CD14-positive monocyte (primary cell): ENCODE data around the gene SGSH. TPM values are rescaled to one million over a fixed set of nuclear protein-coding genes. Genes with fewer than 3 reads are reported as not detected.

ENCODE experiments used
- DNase-seq, 3 donors: peaks; one replicate each; pipeline ENCODE4 v3.0.0-alpha.2; 2011 to 2022
- H2AFZ ChIP-seq: 2 replicates; pipeline ENCODE4 v1.6.0; 2012; ENCODE audit warnings: mild to moderate bottlenecking, low read depth, low read length, inconsistent platforms; ENCODE audit not compliant: insufficient read depth, poor library complexity, severe bottlenecking
- H3K27ac ChIP-seq, 2 donors: 1 replicate in 1 of 2; 2 replicates in 1 of 2; pipeline ENCODE4 v1.5.1; 2012 to 2013; ENCODE audit warnings: low read length in 2 of 2, control low read depth in 1 of 2, inconsistent platforms in 1 of 2, low read depth in 1 of 2, mild to moderate bottlenecking in 1 of 2
- H3K27me3 ChIP-seq, 2 donors: one replicate each; pipeline versions ENCODE4 v1.6.0 to v1.6.1; 2011 to 2013; ENCODE audit warnings: low read length in 2 of 2; ENCODE audit not compliant: control insufficient read depth in 2 of 2, insufficient read depth in 2 of 2
- H3K36me3 ChIP-seq, 2 donors: replicated peaks in 1 of 2; 1 replicate in 1 of 2; 2 replicates in 1 of 2; pipeline versions ENCODE4 v1.5.1 to v1.6.1; 2012 to 2013; ENCODE audit warnings: low read length in 2 of 2, control low read depth in 1 of 2, inconsistent platforms in 1 of 2, mild to moderate bottlenecking in 1 of 2; ENCODE audit not compliant: insufficient read depth in 2 of 2, control insufficient read depth in 1 of 2
- H3K4me1 ChIP-seq, 2 donors: 1 replicate in 1 of 2; 2 replicates in 1 of 2; pipeline versions ENCODE4 v1.5.1 to v1.6.1; 2012 to 2013; ENCODE audit warnings: low read length in 2 of 2, control low read depth in 1 of 2, inconsistent platforms in 1 of 2, mild to moderate bottlenecking in 1 of 2, moderate library complexity in 1 of 2; ENCODE audit not compliant: insufficient read depth in 2 of 2, control insufficient read depth in 1 of 2
- H3K4me2 ChIP-seq: replicated peaks from 2 replicates; pipeline ENCODE3; 2012; ENCODE audit warnings: low read length, moderate library complexity, mild to moderate bottlenecking; ENCODE audit not compliant: poor library complexity, severe bottlenecking; ENCODE audit errors: extremely low read depth
- H3K4me3 ChIP-seq, 3 experiments: fragments of 200-600 bp in 1 of 3; sonication (generic) in 1 of 3; replicated peaks in 1 of 3; 1 replicate in 2 of 3; 2 replicates in 1 of 3; pipeline ENCODE4 v1.5.1; 2011 to 2013; ENCODE audit warnings: low read length in 3 of 3, mild to moderate bottlenecking in 3 of 3, control low read depth in 2 of 3, low read depth in 2 of 3, inconsistent platforms in 1 of 3, moderate library complexity in 1 of 3
- H3K79me2 ChIP-seq: 2 replicates; pipeline ENCODE4 v1.6.0; 2012; ENCODE audit warnings: mild to moderate bottlenecking, control low read depth, inconsistent platforms, low read length, moderate library complexity; ENCODE audit not compliant: insufficient read depth
- H3K9ac ChIP-seq: 2 replicates; pipeline ENCODE4 v1.6.0; 2017; ENCODE audit warnings: low read length, mild to moderate bottlenecking; ENCODE audit not compliant: insufficient read depth, poor library complexity, severe bottlenecking
- H3K9me3 ChIP-seq, 2 donors: replicated peaks in 1 of 2; 1 replicate in 1 of 2; 2 replicates in 1 of 2; pipeline versions ENCODE4 v1.5.1 to v1.6.1; 2012 to 2013; ENCODE audit warnings: low read length in 2 of 2, control low read depth in 1 of 2; ENCODE audit not compliant: control insufficient read depth in 1 of 2, insufficient read depth in 1 of 2
- H4K20me1 ChIP-seq: 2 replicates; pipeline ENCODE4 v1.6.0; 2012; ENCODE audit warnings: mild to moderate bottlenecking, low read length, control low read depth, moderate library complexity; ENCODE audit not compliant: insufficient read depth
- H3K27ac Mint-ChIP-seq, 7 donors: one replicate each; pipeline ENCODE4 v1.8.0; 2020; ENCODE audit warnings: mild to moderate bottlenecking in 7 of 7, mixed read lengths in 7 of 7, moderate library complexity in 6 of 7, inconsistent platforms in 2 of 7
- H3K27me3 Mint-ChIP-seq, 3 donors: one replicate each; pipeline ENCODE4 v1.8.0; 2021 to 2022; ENCODE audit warnings: low read depth in 3 of 3, mild to moderate bottlenecking in 3 of 3, mixed read lengths in 3 of 3, moderate library complexity in 3 of 3, inconsistent platforms in 1 of 3
- H3K36me3 Mint-ChIP-seq, 2 donors: one replicate each; pipeline ENCODE4 v1.8.0; 2020; ENCODE audit warnings: mixed read lengths in 2 of 2, inconsistent platforms in 1 of 2, mild to moderate bottlenecking in 1 of 2
- H3K4me1 Mint-ChIP-seq: one replicate; pipeline ENCODE4 v1.8.0; 2020; ENCODE audit warnings: mild to moderate bottlenecking, mixed read lengths
- H3K4me3 Mint-ChIP-seq, 2 donors: one replicate each; pipeline ENCODE4 v1.8.0; 2020; ENCODE audit warnings: mild to moderate bottlenecking in 2 of 2, mixed read lengths in 2 of 2, moderate library complexity in 1 of 2
- H3K9me3 Mint-ChIP-seq, 7 donors: one replicate each; pipeline ENCODE4 v1.8.0; 2020 to 2022; ENCODE audit warnings: mixed read lengths in 7 of 7, mild to moderate bottlenecking in 6 of 7, moderate library complexity in 6 of 7, inconsistent platforms in 2 of 7
- CTCF ChIP-seq: fragments of 200-600 bp; IDR thresholded peaks from one replicate; pipeline ENCODE4 v1.8.0; 2022; ENCODE audit warnings: antibody characterized with exemption, mild to moderate bottlenecking
- WGBS: methylation state at CpG from one replicate; pipeline ENCODE4 v1.1.5; 2013; ENCODE audit warnings: missing lambda C conversion rate; ENCODE audit not compliant: insufficient coverage; 5-methylcytosine and 5-hydroxymethylcytosine counted together
- intact Hi-C, 2 donors: fragments of 100-400 bp; cut with micrococcal nuclease; formaldehyde crosslinking; loops; one replicate each; pipeline versions ENCODE4 v1.15.0 to v1.15.1; 2023
- polyA minus RNA-seq: library from RNA; depleted of rRNA, polyadenylated mRNA; stranded (reverse); fragments of >200 nt; gene quantifications from 2 replicates; pipeline ENCODE4 v1.2.3, GENCODE V29; 2012
- polyA plus RNA-seq, 3 donors: library from polyadenylated mRNA; depleted of rRNA in 1 of 3; unstranded in 2 of 3; stranded (reverse) in 1 of 3; fragments of 300-500 nt in 2 of 3; fragments of >200 nt in 1 of 3; fragmentation: Illumina TruSeq in 2 of 3; gene quantifications; 1 replicate in 2 of 3; 2 replicates in 1 of 3; pipeline ENCODE4 v1.2.3, GENCODE V29; 2012 to 2021
- total RNA-seq, 12 experiments: library from RNA in 1 of 12; stranded (reverse) in 1 of 12; fragments of 120-200 nt in 1 of 12; gene quantifications; one replicate each; pipeline ENCODE4 v1.2.4 and lab custom pipeline; 2013 to 2026; ENCODE audit warnings: mixed read lengths in 6 of 12, inconsistent platforms in 1 of 12

Gene SGSH
- total RNA-seq (2013): 33.3 TPM
- polyA plus RNA-seq (100 to 1,000 TPM in 1 of 3 donors, 10 to 100 TPM in 2; 21.1 to 193 (median 31.3) TPM), polyA minus RNA-seq (43.4 and 51.0 TPM in 2 replicates), total RNA-seq (lab: John Stamatoyannopoulos, UW) (8.2 to 76.0 (median 40.4) reads per million in 11 experiments)

- Histone ChIP-seq H3K9me3 (no peaks in the 10 kb centered on the region), H3K4me2 (peak within 1 kb of the TSS; percentile 92), H3K36me3 (peaks cover 29 to 34% of the 10 kb centered on the region in 2 donors), H2AFZ (peak within 1 kb of the TSS; percentile 70), H3K4me1 (peaks cover 19 to 34% of the 10 kb centered on the region in 2 donors), H4K20me1 (peaks cover 37% of the 10 kb centered on the region), H3K9ac (peak within 1 kb of the TSS; percentile 100), H3K79me2 (peaks cover 28% of the 10 kb centered on the region), H3K27ac (peak within 1 kb of the TSS; percentile 99), H3K27me3 (peaks cover 3 to 25% of the 10 kb centered on the region in 2 donors), H3K4me3 (peak within 1 kb of the TSS; percentile 58 to 95 (median 86))
- WGBS: 2% methylated on average over 77 of the region's 77 CpGs
- H3K4me1 Mint-ChIP-seq: peaks cover 29% of the 10 kb centered on the region
- DNase-seq: peak; percentile 54 to 65 (median 62)
- H3K9me3 Mint-ChIP-seq: peaks cover 0 to 11% (median 2%) of the 10 kb centered on the region in 7 donors
- intact Hi-C loops: loop anchor here (2.0 to 5.0 kb wide), 2 partner anchors 13 to 42 kb away; partner anchors contain the start of gene RNF213 (in 2 of the 2)
- H3K27ac Mint-ChIP-seq: peak within 1 kb of the TSS; percentile 93 to 99 (median 97)
- H3K4me3 Mint-ChIP-seq: peak within 1 kb of the TSS; percentile 91 to 93
- peaks cover 34 to 69% (median 46%) of the 10 kb centered on the region in 3 donors for H3K27me3 Mint-ChIP-seq
- H3K36me3 Mint-ChIP-seq: peaks cover 47 to 51% of the 10 kb centered on the region in 2 donors
- TF ChIP-seq CTCF: no peak
Measured at GRCh38 chr17:80220054-80220735, at the start of gene SGSH, which contains the start of gene SLC26A11. Gene SGSH (minus strand): TSS chr17:80220333. CDS start chr17:80220313, 20 bp downstream. Gene SLC26A11 (plus strand): TSS chr17:80220427. CDS start chr17:80221561, 1,134 bp downstream.

- TF ChIP-seq CTCF: no peak
- Histone ChIP-seq H3K27me3 (no peaks in the 10 kb centered on the region), H3K36me3 (peaks cover 56 to 82% of the 10 kb centered on the region in 2 donors), H4K20me1 (peaks cover 100% of the 10 kb centered on the region), H3K9me3 (no peaks in the 10 kb centered on the region), H3K27ac (no peak overlapping the region), H3K9ac (no peak overlapping the region), H3K4me1 (peaks cover 10 to 20% of the 10 kb centered on the region in 2 donors), H3K4me2 (no peak overlapping the region), H2AFZ (no peak overlapping the region), H3K4me3 (no peak overlapping the region), H3K79me2 (peaks cover 96% of the 10 kb centered on the region)
- 100% methylated on average over 1 of the region's 2 CpGs for WGBS
- peaks cover 30% of the 10 kb centered on the region for H3K4me1 Mint-ChIP-seq
- no peak overlapping the region for H3K4me3 Mint-ChIP-seq
- H3K27ac Mint-ChIP-seq: no peak overlapping the region
- H3K27me3 Mint-ChIP-seq: peaks cover 0 to 4% (median 0%) of the 10 kb centered on the region in 3 donors
- H3K36me3 Mint-ChIP-seq: peaks cover 32 to 49% of the 10 kb centered on the region in 2 donors
- intact Hi-C loops: no loop called here
- H3K9me3 Mint-ChIP-seq: peaks cover 0 to 2% (median 0%) of the 10 kb centered on the region in 7 donors
- DNase-seq: no peak
Measured at GRCh38 chr17:80269405-80269807, 49.3 kb upstream of the SGSH start.
